ENCODE results near the gene ZNF423. TPM values are rescaled to one million over a fixed set of nuclear protein-coding genes. Genes with fewer than 3 reads are reported as not detected.

ZNF423 gene
- total RNA-seq, 1 donor from 2014 or later: 0.69 TPM

GRCh38 chr16:49725651-49726050 is 130.3 kb downstream of the ZNF423 start:
- no peak for TF ChIP-seq CTCF (conservative IDR thresholded peaks at IDR 0.05; ENCODE audit: low read depth, low read length)
- no peak for DNase-seq (ENCODE audit: low read depth)
- H3K4me3 ChIP-seq (ENCODE audit: low read depth, low read length): no peak overlapping the region

- no peak overlapping the region for H3K4me3 ChIP-seq (ENCODE audit: low read depth, low read length)
- TF ChIP-seq CTCF (conservative IDR thresholded peaks at IDR 0.05; ENCODE audit: low read depth, low read length): no peak
- no peak for DNase-seq (ENCODE audit: low read depth)
Observed at GRCh38 chr16:49724774-49725173, 131.1 kb downstream of the ZNF423 start.

GRCh38 chr16:49723310-49723709 is 132.6 kb downstream of the ZNF423 start:
- no peak for TF ChIP-seq CTCF (conservative IDR thresholded peaks at IDR 0.05; ENCODE audit: low read depth, low read length)
- no peak overlapping the region for H3K4me3 ChIP-seq (ENCODE audit: low read depth, low read length)
- DNase-seq (ENCODE audit: low read depth): no peak

GRCh38 chr16:49720225-49720624 is 135.7 kb downstream of the ZNF423 start:
- no peak overlapping the region for H3K4me3 ChIP-seq (ENCODE audit: low read depth, low read length)
- no peak for DNase-seq (ENCODE audit: low read depth)
- TF ChIP-seq CTCF (conservative IDR thresholded peaks at IDR 0.05; ENCODE audit: low read depth, low read length): no peak

- no peak overlapping the region for H3K4me3 ChIP-seq (ENCODE audit: low read depth, low read length)
- DNase-seq (ENCODE audit: low read depth): no peak
- TF ChIP-seq CTCF (conservative IDR thresholded peaks at IDR 0.05; ENCODE audit: low read depth, low read length): no peak
Observed at GRCh38 chr16:49717689-49718088, 138.2 kb downstream of the ZNF423 start.

GRCh38 chr16:49716339-49716934 is 139.5 kb downstream of the ZNF423 start:
- DNase-seq (ENCODE audit: low read depth): no peak

More at GRCh38 chr16:49716339-49716934, 139.5 kb downstream of the ZNF423 start:
- no peak overlapping the region for H3K4me3 ChIP-seq (ENCODE audit: low read depth, low read length)
- no peak for TF ChIP-seq CTCF (conservative IDR thresholded peaks at IDR 0.05; ENCODE audit: low read depth, low read length)
